MM.1S (cell line): ENCODE measurements around the gene PNMT.
A peak's percentile ranks its signal among the peaks of the same experiment; 100 is the strongest.

Experiments used
- DNase-seq: peaks from one replicate; pipeline ENCODE4 v3.0.0-alpha.2; 2015
- H2AFZ ChIP-seq: fragments of 300-600 bp; sonication (generic); 2 replicates; pipeline ENCODE4 v1.6.0; 2016; ENCODE audit warnings: antibody characterized with exemption, low read length
- H3F3A ChIP-seq: fragments of 300-600 bp; sonication (generic); 2 replicates; pipeline ENCODE4 v1.6.1; 2016; ENCODE audit warnings: mild to moderate bottlenecking, antibody characterized with exemption, low read length, moderate library complexity, mixed read lengths; ENCODE audit not compliant: insufficient read depth
- H3K27ac ChIP-seq: fragments of 300-600 bp; sonication (generic); 2 replicates; pipeline ENCODE4 v1.5.1; 2016; ENCODE audit warnings: mild to moderate bottlenecking, low read length
- H3K27me3 ChIP-seq: fragments of 300-600 bp; sonication (generic); replicated peaks from 2 replicates; pipeline ENCODE4 v1.6.0; 2016; ENCODE audit warnings: low read length; ENCODE audit not compliant: insufficient read depth
- H3K36me3 ChIP-seq: fragments of 300-600 bp; sonication (generic); replicated peaks from 2 replicates; pipeline ENCODE4 v1.6.1; 2016; ENCODE audit warnings: mild to moderate bottlenecking, low read length, mixed read lengths; ENCODE audit not compliant: insufficient read depth
- H3K4me1 ChIP-seq: fragments of 300-600 bp; sonication (generic); 2 replicates; pipeline ENCODE4 v1.6.1; 2016; ENCODE audit warnings: low read length, mixed read lengths
- H3K4me2 ChIP-seq: fragments of 300-600 bp; sonication (generic); 2 replicates; pipeline ENCODE4 v1.6.0; 2016; ENCODE audit warnings: low read depth, low read length
- H3K4me3 ChIP-seq: fragments of 300-600 bp; sonication (generic); 2 replicates; pipeline ENCODE4 v1.5.1; 2016; ENCODE audit warnings: low read length, mixed read lengths
- H3K79me2 ChIP-seq: fragments of 300-600 bp; sonication (generic); 2 replicates; pipeline ENCODE4 v1.6.1; 2016; ENCODE audit warnings: mixed run types, low read length, mixed read lengths
- H3K9ac ChIP-seq: fragments of 300-600 bp; sonication (generic); 2 replicates; pipeline ENCODE4 v1.6.1; 2016; ENCODE audit warnings: low read length, mixed read lengths
- H3K9me2 ChIP-seq: fragments of 300-600 bp; sonication (generic); replicated peaks from 2 replicates; pipeline ENCODE4 v1.6.1; 2016; ENCODE audit warnings: mild to moderate bottlenecking, low read length, mixed read lengths; ENCODE audit not compliant: insufficient read depth
- H3K9me3 ChIP-seq: fragments of 300-600 bp; sonication (generic); replicated peaks from 2 replicates; pipeline ENCODE4 v1.6.1; 2016; ENCODE audit warnings: mild to moderate bottlenecking, low read length, mixed read lengths; ENCODE audit not compliant: insufficient read depth
- H4K20me1 ChIP-seq: fragments of 300-600 bp; sonication (generic); 2 replicates; pipeline ENCODE4 v1.6.1; 2016; ENCODE audit warnings: mild to moderate bottlenecking, low read length, moderate library complexity, mixed read lengths; ENCODE audit not compliant: insufficient read depth
- EZH2 ChIP-seq: fragments of 300-600 bp; sonication (generic); optimal IDR thresholded peaks from 2 replicates; pipeline ENCODE3; 2017; ENCODE audit warnings: low read depth, mild to moderate bottlenecking, antibody characterized with exemption, low read length, mixed read lengths
- EZH2phosphoT487 ChIP-seq: fragments of 300-600 bp; sonication (generic); IDR thresholded peaks from 2 replicates; pipeline ENCODE4 v1.6.1; 2018; ENCODE audit warnings: antibody characterized with exemption, low read length
- TF ChIP-seq, protein P1 (sequence below): fragments of 300-600 bp; sonication (generic); IDR thresholded peaks from 2 replicates; pipeline ENCODE4 v1.5.1; 2016; ENCODE audit warnings: antibody characterized with exemption, low read length, mixed read lengths

The PNMT gene

DNA sequence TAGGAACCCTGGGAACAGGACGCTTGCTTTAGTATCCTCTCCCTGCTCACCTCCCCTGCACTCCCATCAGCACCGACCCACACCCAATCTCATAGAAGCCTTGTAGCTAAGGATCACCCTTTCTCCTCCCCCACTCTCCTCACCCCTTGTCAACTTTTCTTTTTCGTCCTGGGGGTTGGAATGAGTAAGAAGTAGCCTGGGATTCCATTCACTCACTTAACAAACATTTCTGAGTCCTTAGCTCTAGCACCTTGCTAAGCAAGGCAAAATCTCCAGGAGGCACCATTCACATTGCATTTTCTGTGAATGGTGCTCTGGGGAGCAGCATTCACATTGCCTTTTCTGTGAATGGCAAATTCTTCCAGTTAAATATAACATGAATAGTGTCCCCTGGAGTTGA, 20.7 kb downstream of the PNMT start:
- H3K4me2 ChIP-seq: peak overlapping the region; percentile 82
- peak overlapping the region; percentile 91 for H2AFZ ChIP-seq
- H3F3A ChIP-seq: peaks cover 19% of the 10 kb centered on the region
- no peaks in the 10 kb centered on the region for H3K36me3 ChIP-seq
- no peaks in the 10 kb centered on the region for H4K20me1 ChIP-seq
- no peaks in the 10 kb centered on the region for H3K9me3 ChIP-seq
- peaks cover 11% of the 10 kb centered on the region; the same call in 1 of the 2 replicates for H3K4me1 ChIP-seq
- H3K79me2 ChIP-seq: no peaks in the 10 kb centered on the region
- H3K9me2 ChIP-seq: no peaks in the 10 kb centered on the region
- no peak for TF ChIP-seq EZH2
- TF ChIP-seq, protein P1, sequence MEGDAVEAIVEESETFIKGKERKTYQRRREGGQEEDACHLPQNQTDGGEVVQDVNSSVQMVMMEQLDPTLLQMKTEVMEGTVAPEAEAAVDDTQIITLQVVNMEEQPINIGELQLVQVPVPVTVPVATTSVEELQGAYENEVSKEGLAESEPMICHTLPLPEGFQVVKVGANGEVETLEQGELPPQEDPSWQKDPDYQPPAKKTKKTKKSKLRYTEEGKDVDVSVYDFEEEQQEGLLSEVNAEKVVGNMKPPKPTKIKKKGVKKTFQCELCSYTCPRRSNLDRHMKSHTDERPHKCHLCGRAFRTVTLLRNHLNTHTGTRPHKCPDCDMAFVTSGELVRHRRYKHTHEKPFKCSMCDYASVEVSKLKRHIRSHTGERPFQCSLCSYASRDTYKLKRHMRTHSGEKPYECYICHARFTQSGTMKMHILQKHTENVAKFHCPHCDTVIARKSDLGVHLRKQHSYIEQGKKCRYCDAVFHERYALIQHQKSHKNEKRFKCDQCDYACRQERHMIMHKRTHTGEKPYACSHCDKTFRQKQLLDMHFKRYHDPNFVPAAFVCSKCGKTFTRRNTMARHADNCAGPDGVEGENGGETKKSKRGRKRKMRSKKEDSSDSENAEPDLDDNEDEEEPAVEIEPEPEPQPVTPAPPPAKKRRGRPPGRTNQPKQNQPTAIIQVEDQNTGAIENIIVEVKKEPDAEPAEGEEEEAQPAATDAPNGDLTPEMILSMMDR: no peak
- no peak for TF ChIP-seq EZH2phosphoT487
- peak overlapping the region; percentile 96 for H3K4me3 ChIP-seq
- H3K27me3 ChIP-seq: no peaks in the 10 kb centered on the region
- no peak overlapping the region for H3K27ac ChIP-seq
- H3K9ac ChIP-seq: no peak overlapping the region
- DNase-seq: no peak

- Histone ChIP-seq H3K4me1 (no peaks in the 10 kb centered on the region), H3K36me3 (no peaks in the 10 kb centered on the region), H3K27me3 (no peaks in the 10 kb centered on the region), H3K9ac (no peak overlapping the region), H3F3A (no peaks in the 10 kb centered on the region), H3K79me2 (no peaks in the 10 kb centered on the region), H3K9me3 (no peaks in the 10 kb centered on the region), H3K9me2 (no peaks in the 10 kb centered on the region), H3K4me2 (no peak overlapping the region), H3K27ac (no peak overlapping the region), H3K4me3 (no peak overlapping the region), H2AFZ (no peak overlapping the region), H4K20me1 (no peaks in the 10 kb centered on the region)
- TF ChIP-seq EZH2: no peak
- no peak for TF ChIP-seq EZH2phosphoT487
- TF ChIP-seq, protein P1: no peak
- no peak for DNase-seq
These were observed 26.3 kb downstream of the PNMT start for GRCh38 chr17:39694593-39694992.

GRCh38 chr17:39695089-39695474, 26.8 kb downstream of the PNMT start:
- H3K4me1 ChIP-seq: no peaks in the 10 kb centered on the region
- H3K4me3 ChIP-seq: no peak overlapping the region
- H3K9ac ChIP-seq: no peak overlapping the region
- H3K27ac ChIP-seq: no peak overlapping the region
- H3K9me2 ChIP-seq: no peaks in the 10 kb centered on the region
- H4K20me1 ChIP-seq: no peaks in the 10 kb centered on the region
- no peak overlapping the region for H2AFZ ChIP-seq
- H3K79me2 ChIP-seq: no peaks in the 10 kb centered on the region
- H3F3A ChIP-seq: no peaks in the 10 kb centered on the region
- H3K9me3 ChIP-seq: no peaks in the 10 kb centered on the region
- H3K27me3 ChIP-seq: no peaks in the 10 kb centered on the region
- H3K36me3 ChIP-seq: no peaks in the 10 kb centered on the region
- TF ChIP-seq, protein P1: no peak
- TF ChIP-seq EZH2 (no peak), EZH2phosphoT487 (no peak)
- no peak overlapping the region for H3K4me2 ChIP-seq
- no peak for DNase-seq
